HepG2 (cell line): ENCODE data around the gene TOR1AIP1. TPM values are rescaled to one million over a fixed set of nuclear protein-coding genes. Genes with fewer than 3 reads are reported as not detected.

Experiments
- AGO2 ChIP-seq: fragments of 200-400 bp; formaldehyde crosslinking; optimal IDR thresholded peaks from 2 replicates; pipeline ENCODE3; 2017; ENCODE audit warnings: mild to moderate bottlenecking, low read depth, low read length, moderate library complexity
- CCAR2 ChIP-seq: fragments of 200-400 bp; formaldehyde crosslinking; optimal IDR thresholded peaks from 2 replicates; pipeline ENCODE3; 2018; ENCODE audit warnings: low read depth, mild to moderate bottlenecking, low read length, moderate library complexity
- CCDC6 ChIP-seq: sonication (generic); formaldehyde crosslinking; IDR thresholded peaks from 2 replicates; pipeline ENCODE4 v1.8.1; 2022; ENCODE audit warnings: mild to moderate bottlenecking, missing genetic modification reagents, moderate library complexity
- FOXM1 ChIP-seq: sonication (generic); formaldehyde crosslinking; IDR thresholded peaks from 2 replicates; pipeline ENCODE4 v1.5.0; 2020; ENCODE audit warnings: missing genetic modification reagents
- GATAD1 ChIP-seq: IDR thresholded peaks from 2 replicates; pipeline ENCODE4 v1.6.1; 2016; ENCODE audit warnings: missing genetic modification reagents, missing compliant biosample characterization
- HOXA7 ChIP-seq: sonication (generic); formaldehyde crosslinking; IDR thresholded peaks from 2 replicates; pipeline ENCODE4 v1.8.1; 2022; ENCODE audit warnings: mild to moderate bottlenecking, missing genetic modification reagents, moderate library complexity
- KLF11 ChIP-seq: IDR thresholded peaks from 2 replicates; pipeline ENCODE4 v1.6.1; 2016; ENCODE audit warnings: missing compliant biosample characterization
- MXD4 ChIP-seq: IDR thresholded peaks from 2 replicates; pipeline ENCODE4 v1.6.1; 2016; ENCODE audit warnings: mild to moderate bottlenecking, missing biosample characterization, missing genetic modification reagents
- NFYC ChIP-seq: IDR thresholded peaks from 2 replicates; pipeline ENCODE4 v1.6.1; 2016; ENCODE audit warnings: missing genetic modification reagents, missing compliant biosample characterization
- NR2F2 ChIP-seq: IDR thresholded peaks from 2 replicates; pipeline ENCODE4 v1.6.1; 2012; ENCODE audit warnings: low read depth, inconsistent platforms, borderline replicate concordance
- RBFOX2 ChIP-seq: fragments of 200-400 bp; formaldehyde crosslinking; IDR thresholded peaks from 2 replicates; pipeline ENCODE4 v1.6.1; 2017; ENCODE audit warnings: low read depth, mild to moderate bottlenecking, low read length
- RFX3 ChIP-seq: IDR thresholded peaks from 2 replicates; pipeline ENCODE4 v1.6.1; 2016; ENCODE audit warnings: missing biosample characterization, missing genetic modification reagents
- SKI ChIP-seq: fragments of 450-650 bp; IDR thresholded peaks from one replicate; pipeline ENCODE4 v1.6.1; 2018; ENCODE audit warnings: mild to moderate bottlenecking; ENCODE audit not compliant: partially characterized antibody
- SRF ChIP-seq: IDR thresholded peaks from 2 replicates; pipeline ENCODE4 v1.6.1; 2011; ENCODE audit warnings: mild to moderate bottlenecking, low read depth, low read length, moderate library complexity
- STAG1 ChIP-seq: sonication (generic); formaldehyde crosslinking; IDR thresholded peaks from 2 replicates; pipeline ENCODE4 v1.4.0; 2020; ENCODE audit warnings: missing genetic modification reagents
- TSC22D2 ChIP-seq: sonication (generic); formaldehyde crosslinking; IDR thresholded peaks from 2 replicates; pipeline ENCODE4 v1.5.1; 2020; ENCODE audit warnings: missing genetic modification reagents, mild to moderate bottlenecking, borderline replicate concordance
- ZFP62 ChIP-seq: sonication (generic); formaldehyde crosslinking; IDR thresholded peaks from 2 replicates; pipeline ENCODE4 v1.4.0; 2020; ENCODE audit warnings: missing genetic modification reagents
- ZIK1 ChIP-seq: sonication (generic); formaldehyde crosslinking; IDR thresholded peaks from 2 replicates; pipeline ENCODE4 v1.5.0; 2020; ENCODE audit warnings: mild to moderate bottlenecking, low read depth, missing genetic modification reagents, borderline replicate concordance
- ZNF292 ChIP-seq: sonication (generic); formaldehyde crosslinking; IDR thresholded peaks from 2 replicates; pipeline ENCODE4 v1.8.1; 2022; ENCODE audit warnings: mild to moderate bottlenecking, low read depth, missing genetic modification reagents, borderline replicate concordance
- ZNF329 ChIP-seq: sonication (generic); formaldehyde crosslinking; IDR thresholded peaks from 2 replicates; pipeline ENCODE4 v1.9.0; 2021; ENCODE audit warnings: low read depth, mild to moderate bottlenecking, missing genetic modification reagents
- ZNF564 ChIP-seq: sonication (generic); formaldehyde crosslinking; IDR thresholded peaks from 2 replicates; pipeline ENCODE4 v1.8.1; 2023; ENCODE audit warnings: mild to moderate bottlenecking, missing genetic modification reagents
- ZNF709 ChIP-seq: sonication (generic); formaldehyde crosslinking; IDR thresholded peaks from 2 replicates; pipeline ENCODE4 v1.5.0; 2020; ENCODE audit warnings: mild to moderate bottlenecking, missing genetic modification reagents
- polyA plus RNA-seq, 8 experiments: library from polyadenylated mRNA; depleted of rRNA in 3 of 8; stranded (reverse) in 7 of 8; unstranded in 1 of 8; fragments of >200 nt; fragmentation: Illumina TruSeq in 4 of 8; extraction: Trizol in 4 of 8; gene quantifications; 2 replicates each; pipeline versions ENCODE4 v1.2.1 to v1.2.3, GENCODE V29; 2011 to 2016; ENCODE audit warnings: low read depth in 4 of 8, missing spikeins in 1 of 8, mixed read lengths in 1 of 8; ENCODE audit not compliant: insufficient read depth in 1 of 8
- total RNA-seq, 5 experiments: library from RNA; depleted of rRNA; stranded (reverse); fragments of >200 nt; fragmentation: Illumina TruSeq; extraction: Trizol; gene quantifications; 2 replicates each; pipeline ENCODE4 v1.2.3, GENCODE V29; 2016; ENCODE audit warnings: low read depth in 1 of 5
- TF ChIP-seq, protein P1 (sequence below): sonication (generic); formaldehyde crosslinking; IDR thresholded peaks from 2 replicates; pipeline ENCODE4 v1.4.0; 2020; ENCODE audit warnings: missing genetic modification reagents, mild to moderate bottlenecking, borderline replicate concordance
- TF ChIP-seq, protein P2 (sequence below): sonication (generic); formaldehyde crosslinking; IDR thresholded peaks from 2 replicates; pipeline ENCODE4 v1.8.0; 2022; ENCODE audit warnings: missing genetic modification reagents, low read depth, mild to moderate bottlenecking, borderline replicate concordance
- TF ChIP-seq, protein P3 (sequence below): sonication (generic); formaldehyde crosslinking; IDR thresholded peaks from 2 replicates; pipeline ENCODE4 v1.8.1; 2023; ENCODE audit warnings: mild to moderate bottlenecking, missing genetic modification reagents
- TF ChIP-seq, protein P4 (sequence below): sonication (generic); formaldehyde crosslinking; IDR thresholded peaks from 2 replicates; pipeline ENCODE4 v1.9.0; 2022; ENCODE audit warnings: low read depth, missing genetic modification reagents

The TOR1AIP1 gene
- total and polyA plus RNA-seq, 2 of the 13 experiments (the other 11 are each of a cell fraction or from before 2014, with no cell fraction given), result 15.6 to 29.0 TPM

DNA sequence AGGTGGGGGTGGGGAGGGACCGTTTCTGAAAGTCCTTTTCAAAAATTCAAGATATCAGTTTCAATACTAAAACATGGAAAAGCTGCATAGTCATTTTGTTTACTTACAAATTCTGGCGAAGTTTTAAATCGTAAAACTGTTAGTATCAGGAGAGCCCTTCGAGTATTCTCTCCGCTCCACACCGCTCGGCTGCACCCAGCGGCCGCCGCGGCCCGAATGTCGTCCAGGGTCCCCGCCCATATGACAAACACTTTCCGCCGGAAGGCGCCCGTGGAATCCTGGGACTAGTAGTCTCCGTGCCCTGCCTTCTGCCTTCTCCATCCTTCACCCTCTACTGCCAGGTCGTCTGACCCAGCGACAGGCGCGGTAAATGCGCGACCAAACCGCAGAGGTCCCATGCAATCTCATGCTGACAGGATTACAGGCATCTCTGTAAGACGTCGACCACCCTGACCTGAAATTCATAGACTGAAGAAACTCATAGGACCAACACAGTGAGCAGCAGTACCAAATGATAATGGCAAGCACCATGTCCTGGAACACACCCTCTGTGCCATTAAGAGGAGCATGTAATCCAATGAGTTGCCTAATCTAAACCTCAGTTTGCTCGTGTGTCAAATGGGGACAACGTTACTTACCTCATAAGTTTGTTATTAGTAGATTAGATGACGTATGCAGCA, 4.4 kb upstream of the TOR1AIP1 start, which contains the start of gene TOR1AIP2 (continued):
- TF ChIP-seq CCDC6, result no peak
- TF ChIP-seq, protein P1, sequence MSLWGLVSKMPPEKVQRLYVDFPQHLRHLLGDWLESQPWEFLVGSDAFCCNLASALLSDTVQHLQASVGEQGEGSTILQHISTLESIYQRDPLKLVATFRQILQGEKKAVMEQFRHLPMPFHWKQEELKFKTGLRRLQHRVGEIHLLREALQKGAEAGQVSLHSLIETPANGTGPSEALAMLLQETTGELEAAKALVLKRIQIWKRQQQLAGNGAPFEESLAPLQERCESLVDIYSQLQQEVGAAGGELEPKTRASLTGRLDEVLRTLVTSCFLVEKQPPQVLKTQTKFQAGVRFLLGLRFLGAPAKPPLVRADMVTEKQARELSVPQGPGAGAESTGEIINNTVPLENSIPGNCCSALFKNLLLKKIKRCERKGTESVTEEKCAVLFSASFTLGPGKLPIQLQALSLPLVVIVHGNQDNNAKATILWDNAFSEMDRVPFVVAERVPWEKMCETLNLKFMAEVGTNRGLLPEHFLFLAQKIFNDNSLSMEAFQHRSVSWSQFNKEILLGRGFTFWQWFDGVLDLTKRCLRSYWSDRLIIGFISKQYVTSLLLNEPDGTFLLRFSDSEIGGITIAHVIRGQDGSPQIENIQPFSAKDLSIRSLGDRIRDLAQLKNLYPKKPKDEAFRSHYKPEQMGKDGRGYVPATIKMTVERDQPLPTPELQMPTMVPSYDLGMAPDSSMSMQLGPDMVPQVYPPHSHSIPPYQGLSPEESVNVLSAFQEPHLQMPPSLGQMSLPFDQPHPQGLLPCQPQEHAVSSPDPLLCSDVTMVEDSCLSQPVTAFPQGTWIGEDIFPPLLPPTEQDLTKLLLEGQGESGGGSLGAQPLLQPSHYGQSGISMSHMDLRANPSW, result peak; percentile 22; the same call in 1 of the 2 replicates
- no peak for TF ChIP-seq STAG1
- no peak for TF ChIP-seq HOXA7 (CRISPR knock-in tag)
- TF ChIP-seq SRF, result no peak
- TF ChIP-seq GATAD1 (CRISPR knock-in tag), result peak; percentile 80
- TF ChIP-seq ZNF329 (CRISPR knock-in tag), result no peak
- TF ChIP-seq ZNF564 (CRISPR knock-in tag), result no peak; the same call in 1 of the 2 replicates
- no peak for TF ChIP-seq AGO2
- no peak for TF ChIP-seq ZIK1 (CRISPR knock-in tag)
- TF ChIP-seq, protein P2, sequence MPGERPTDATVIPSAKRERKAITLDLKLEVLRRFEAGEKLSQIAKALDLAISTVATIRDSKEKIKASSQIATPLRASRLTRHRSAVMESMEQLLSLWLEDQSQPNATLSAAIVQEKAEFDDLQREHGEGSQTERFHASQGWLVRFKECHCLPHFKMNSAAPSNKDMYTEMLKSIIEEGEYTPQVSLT, result no peak
- TF ChIP-seq, protein P3, sequence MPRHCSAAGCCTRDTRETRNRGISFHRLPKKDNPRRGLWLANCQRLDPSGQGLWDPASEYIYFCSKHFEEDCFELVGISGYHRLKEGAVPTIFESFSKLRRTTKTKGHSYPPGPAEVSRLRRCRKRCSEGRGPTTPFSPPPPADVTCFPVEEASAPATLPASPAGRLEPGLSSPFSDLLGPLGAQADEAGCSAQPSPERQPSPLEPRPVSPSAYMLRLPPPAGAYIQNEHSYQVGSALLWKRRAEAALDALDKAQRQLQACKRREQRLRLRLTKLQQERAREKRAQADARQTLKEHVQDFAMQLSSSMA (CRISPR knock-in tag), result 0 out of 2 replicates have a peak, but pooled peaks have one; percentile 26
- TF ChIP-seq ZNF292 (CRISPR knock-in tag), result peak; percentile 21; the same call in 1 of the 2 replicates
- no peak for TF ChIP-seq RFX3
- TF ChIP-seq TSC22D2, result no peak
- TF ChIP-seq CCAR2, result no peak
- peak; percentile 63; the same call in 1 of the 2 replicates for TF ChIP-seq KLF11 (CRISPR knock-in tag)
- TF ChIP-seq MXD4 (CRISPR knock-in tag), result no peak
- TF ChIP-seq NR2F2, result no peak
- TF ChIP-seq FOXM1 (CRISPR knock-in tag), result no peak
- no peak for TF ChIP-seq ZNF709 (CRISPR knock-in tag)
- TF ChIP-seq SKI, result no peak
- TF ChIP-seq NFYC (CRISPR knock-in tag), result no peak
- peak; percentile 90 for TF ChIP-seq RBFOX2
- TF ChIP-seq, protein P4, sequence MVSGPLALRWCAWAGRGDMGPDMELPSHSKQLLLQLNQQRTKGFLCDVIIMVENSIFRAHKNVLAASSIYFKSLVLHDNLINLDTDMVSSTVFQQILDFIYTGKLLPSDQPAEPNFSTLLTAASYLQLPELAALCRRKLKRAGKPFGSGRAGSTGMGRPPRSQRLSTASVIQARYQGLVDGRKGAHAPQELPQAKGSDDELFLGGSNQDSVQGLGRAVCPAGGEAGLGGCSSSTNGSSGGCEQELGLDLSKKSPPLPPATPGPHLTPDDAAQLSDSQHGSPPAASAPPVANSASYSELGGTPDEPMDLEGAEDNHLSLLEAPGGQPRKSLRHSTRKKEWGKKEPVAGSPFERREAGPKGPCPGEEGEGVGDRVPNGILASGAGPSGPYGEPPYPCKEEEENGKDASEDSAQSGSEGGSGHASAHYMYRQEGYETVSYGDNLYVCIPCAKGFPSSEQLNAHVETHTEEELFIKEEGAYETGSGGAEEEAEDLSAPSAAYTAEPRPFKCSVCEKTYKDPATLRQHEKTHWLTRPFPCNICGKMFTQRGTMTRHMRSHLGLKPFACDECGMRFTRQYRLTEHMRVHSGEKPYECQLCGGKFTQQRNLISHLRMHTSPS (CRISPR knock-in tag), result no peak
- no peak for TF ChIP-seq ZFP62 (CRISPR knock-in tag)
